ENCODE measurements around the gene SGIP1. TPM values are rescaled to one million over a fixed set of nuclear protein-coding genes. Genes with fewer than 3 reads are reported as not detected.
A peak's percentile ranks its signal among the peaks of the same experiment; 100 is the strongest.

The SGIP1 gene, protein sequence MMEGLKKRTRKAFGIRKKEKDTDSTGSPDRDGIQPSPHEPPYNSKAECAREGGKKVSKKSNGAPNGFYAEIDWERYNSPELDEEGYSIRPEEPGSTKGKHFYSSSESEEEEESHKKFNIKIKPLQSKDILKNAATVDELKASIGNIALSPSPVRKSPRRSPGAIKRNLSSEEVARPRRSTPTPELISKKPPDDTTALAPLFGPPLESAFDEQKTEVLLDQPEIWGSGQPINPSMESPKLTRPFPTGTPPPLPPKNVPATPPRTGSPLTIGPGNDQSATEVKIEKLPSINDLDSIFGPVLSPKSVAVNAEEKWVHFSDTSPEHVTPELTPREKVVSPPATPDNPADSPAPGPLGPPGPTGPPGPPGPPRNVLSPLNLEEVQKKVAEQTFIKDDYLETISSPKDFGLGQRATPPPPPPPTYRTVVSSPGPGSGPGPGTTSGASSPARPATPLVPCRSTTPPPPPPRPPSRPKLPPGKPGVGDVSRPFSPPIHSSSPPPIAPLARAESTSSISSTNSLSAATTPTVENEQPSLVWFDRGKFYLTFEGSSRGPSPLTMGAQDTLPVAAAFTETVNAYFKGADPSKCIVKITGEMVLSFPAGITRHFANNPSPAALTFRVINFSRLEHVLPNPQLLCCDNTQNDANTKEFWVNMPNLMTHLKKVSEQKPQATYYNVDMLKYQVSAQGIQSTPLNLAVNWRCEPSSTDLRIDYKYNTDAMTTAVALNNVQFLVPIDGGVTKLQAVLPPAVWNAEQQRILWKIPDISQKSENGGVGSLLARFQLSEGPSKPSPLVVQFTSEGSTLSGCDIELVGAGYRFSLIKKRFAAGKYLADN
- total RNA-seq = 98.9 and 180 TPM in 2 replicates

DNA sequence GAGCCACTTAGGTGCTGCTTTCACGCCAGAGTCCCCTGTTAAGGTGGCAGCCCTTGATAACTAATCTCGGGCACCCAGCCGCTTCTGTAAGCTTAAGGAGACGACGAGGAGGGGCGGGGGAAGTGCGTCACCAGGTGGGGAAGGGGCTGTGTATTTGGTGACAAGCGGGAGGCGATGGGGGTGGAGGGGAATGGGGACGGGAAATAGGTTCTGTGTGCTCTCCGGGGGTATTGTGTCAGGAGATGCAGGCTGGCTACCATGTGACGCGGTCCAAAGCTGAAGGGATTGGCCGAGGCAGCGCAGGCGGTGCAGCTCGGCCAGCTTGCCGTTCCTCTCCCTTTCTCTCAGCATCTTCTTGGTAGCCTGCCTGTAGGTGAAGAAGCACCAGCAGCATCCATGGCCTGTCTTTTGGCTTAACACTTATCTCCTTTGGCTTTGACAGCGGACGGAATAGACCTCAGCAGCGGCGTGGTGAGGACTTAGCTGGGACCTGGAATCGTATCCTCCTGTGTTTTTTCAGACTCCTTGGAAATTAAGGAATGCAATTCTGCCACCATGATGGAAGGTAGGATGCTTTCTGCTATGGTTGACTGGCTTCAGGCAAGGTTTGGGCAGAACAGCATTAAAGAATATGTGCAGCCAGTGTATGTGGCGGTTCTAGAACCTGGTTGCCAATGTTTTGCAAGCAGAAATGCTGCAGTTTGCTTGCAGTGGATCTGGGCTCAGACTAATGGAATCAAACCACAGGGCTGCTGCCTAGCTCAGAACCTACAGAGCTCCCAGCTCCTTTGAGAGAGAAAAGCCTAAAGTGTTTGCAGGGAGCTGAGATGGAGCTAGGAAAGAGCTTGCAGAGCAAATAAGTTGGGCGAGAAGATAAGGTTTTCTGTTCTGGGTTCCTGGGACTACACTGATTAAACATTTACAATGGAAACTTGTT lies at the start of gene SGIP1:
Gene SGIP1 (plus strand): TSS at position 350 of the 937 bp plus-strand sequence. CDS start 206 bp downstream, at position 556.
- DNase-seq (ENCODE audit: low read depth) = peak; percentile 85
- H3K4me3 ChIP-seq (ENCODE audit: low read depth, low read length) = peak within 1 kb of the TSS; percentile 72
- TF ChIP-seq, protein P1, sequence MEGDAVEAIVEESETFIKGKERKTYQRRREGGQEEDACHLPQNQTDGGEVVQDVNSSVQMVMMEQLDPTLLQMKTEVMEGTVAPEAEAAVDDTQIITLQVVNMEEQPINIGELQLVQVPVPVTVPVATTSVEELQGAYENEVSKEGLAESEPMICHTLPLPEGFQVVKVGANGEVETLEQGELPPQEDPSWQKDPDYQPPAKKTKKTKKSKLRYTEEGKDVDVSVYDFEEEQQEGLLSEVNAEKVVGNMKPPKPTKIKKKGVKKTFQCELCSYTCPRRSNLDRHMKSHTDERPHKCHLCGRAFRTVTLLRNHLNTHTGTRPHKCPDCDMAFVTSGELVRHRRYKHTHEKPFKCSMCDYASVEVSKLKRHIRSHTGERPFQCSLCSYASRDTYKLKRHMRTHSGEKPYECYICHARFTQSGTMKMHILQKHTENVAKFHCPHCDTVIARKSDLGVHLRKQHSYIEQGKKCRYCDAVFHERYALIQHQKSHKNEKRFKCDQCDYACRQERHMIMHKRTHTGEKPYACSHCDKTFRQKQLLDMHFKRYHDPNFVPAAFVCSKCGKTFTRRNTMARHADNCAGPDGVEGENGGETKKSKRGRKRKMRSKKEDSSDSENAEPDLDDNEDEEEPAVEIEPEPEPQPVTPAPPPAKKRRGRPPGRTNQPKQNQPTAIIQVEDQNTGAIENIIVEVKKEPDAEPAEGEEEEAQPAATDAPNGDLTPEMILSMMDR (IDR thresholded peaks at IDR 0.05; ENCODE audit: insufficient read depth, low read depth, low read length) = no peak

DNA sequence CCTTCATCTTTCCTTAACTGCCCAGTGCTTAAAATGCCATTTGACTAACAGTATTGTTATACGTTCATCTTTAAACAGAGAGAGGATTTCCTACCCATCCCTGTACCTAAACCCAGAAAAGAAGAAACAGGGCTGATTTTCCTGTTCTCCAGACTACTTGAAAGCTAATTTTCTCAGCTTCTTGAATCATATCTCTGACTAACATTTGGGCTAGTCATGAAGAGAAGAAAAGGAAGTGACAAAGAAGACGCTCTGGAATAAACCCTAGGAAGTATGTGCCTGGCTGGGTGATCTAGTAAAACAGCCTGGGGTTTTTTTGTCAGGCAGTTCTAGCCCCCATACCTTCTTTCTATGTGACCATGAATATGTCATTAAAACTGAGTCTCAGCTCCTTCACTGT lies 44.8 kb upstream of the SGIP1 start:
- TF ChIP-seq, protein P1 (IDR thresholded peaks at IDR 0.05; ENCODE audit: insufficient read depth, low read depth, low read length) = no peak
- peak; percentile 15 for DNase-seq (ENCODE audit: low read depth)
- no peak overlapping the region for H3K4me3 ChIP-seq (ENCODE audit: low read depth, low read length)

DNA sequence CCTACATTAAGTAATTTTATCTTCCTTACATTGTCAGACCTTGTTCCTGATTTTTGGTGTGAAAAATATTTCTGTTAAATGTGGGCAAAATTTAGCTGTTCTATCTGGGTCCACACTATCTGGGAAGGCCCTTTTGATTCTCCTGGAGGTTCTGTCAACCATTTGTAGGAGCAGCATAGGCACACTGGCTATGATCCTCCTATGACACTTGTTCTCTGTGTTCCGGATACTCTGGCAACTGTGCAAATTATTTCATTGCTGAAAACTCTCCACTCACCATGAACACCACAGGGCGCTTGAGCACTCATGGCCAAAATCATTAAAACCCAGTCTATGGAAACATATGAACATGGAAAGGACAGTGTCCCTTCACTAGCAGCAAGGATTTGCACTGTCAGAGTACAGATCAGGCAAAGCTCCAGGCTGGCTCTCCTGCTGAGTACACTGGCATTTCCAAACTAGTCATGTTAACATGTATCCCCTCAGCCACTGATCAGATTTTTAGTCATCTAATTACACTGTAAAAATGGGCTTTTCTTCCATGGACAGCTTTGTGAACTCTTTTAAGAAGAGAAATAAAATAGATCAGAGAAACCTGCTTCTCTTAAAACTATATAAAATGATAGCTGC lies 43.9 kb upstream of the SGIP1 start:
- DNase-seq (ENCODE audit: low read depth) = no peak
- TF ChIP-seq, protein P1 (IDR thresholded peaks at IDR 0.05; ENCODE audit: insufficient read depth, low read depth, low read length) = no peak
- H3K4me3 ChIP-seq (ENCODE audit: low read depth, low read length) = no peak overlapping the region

DNA sequence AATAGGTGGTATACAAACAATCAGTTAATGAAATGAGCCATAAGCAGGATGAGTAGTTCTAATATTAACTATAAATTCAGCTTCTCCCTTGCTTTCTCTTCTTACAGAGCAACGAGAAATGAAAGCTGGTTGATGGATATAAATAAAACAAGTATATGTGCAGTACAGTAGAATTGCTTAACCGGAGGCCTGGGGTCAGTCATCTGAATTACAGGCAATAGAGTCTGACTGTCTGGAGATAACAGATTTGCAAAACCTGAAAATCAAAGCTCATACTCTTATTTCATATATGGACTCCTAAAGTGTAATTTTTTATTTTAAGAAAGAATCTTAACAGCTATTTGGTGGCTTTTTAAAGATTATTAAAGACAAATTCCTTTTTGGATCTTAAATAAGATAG lies 43.1 kb upstream of the SGIP1 start:
- H3K4me3 ChIP-seq (ENCODE audit: low read depth, low read length) = no peak overlapping the region
- peak; percentile 66 for DNase-seq (ENCODE audit: low read depth)
- TF ChIP-seq, protein P1 (IDR thresholded peaks at IDR 0.05; ENCODE audit: insufficient read depth, low read depth, low read length) = no peak

DNA sequence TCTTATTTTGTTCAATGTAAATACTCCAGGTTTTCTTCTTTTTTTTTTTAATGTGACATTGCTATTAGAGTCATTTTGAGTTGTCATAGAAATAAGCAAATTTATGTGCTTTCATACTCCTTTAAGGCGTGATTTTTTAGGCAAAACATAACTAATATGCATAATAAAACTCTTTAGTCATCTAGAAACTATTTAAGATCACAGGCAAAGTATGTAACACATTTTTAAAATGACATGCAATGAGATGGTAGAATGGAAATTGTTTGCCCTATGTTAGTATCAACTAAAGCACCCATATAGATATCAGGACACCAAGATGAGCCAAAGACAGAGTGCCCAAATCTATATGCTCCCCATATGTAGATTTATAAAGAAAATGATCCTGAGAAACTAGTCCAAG lies 41.5 kb upstream of the SGIP1 start:
- no peak overlapping the region for H3K4me3 ChIP-seq (ENCODE audit: low read depth, low read length)
- DNase-seq (ENCODE audit: low read depth) = no peak
- TF ChIP-seq, protein P1 (IDR thresholded peaks at IDR 0.05; ENCODE audit: insufficient read depth, low read depth, low read length) = no peak

DNA sequence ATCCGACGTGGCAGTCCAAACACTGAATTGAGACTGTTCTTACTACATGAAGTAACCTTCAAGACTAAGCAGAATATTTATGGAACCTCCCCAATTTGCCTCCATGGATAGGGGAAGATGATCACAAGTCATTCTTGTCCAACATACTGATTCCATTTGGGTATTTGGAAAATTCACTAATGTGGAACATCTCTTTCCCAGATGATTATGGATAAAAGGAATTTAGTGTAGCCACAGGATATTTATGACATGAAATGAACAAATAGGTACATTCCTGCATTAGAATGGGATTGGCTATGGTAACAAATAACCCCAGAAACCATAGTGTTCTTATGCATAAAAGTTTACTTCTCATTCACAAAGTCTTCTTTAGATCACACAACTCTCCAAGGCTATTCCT lies 40.2 kb upstream of the SGIP1 start:
- TF ChIP-seq, protein P1 (IDR thresholded peaks at IDR 0.05; ENCODE audit: insufficient read depth, low read depth, low read length) = no peak
- H3K4me3 ChIP-seq (ENCODE audit: low read depth, low read length) = no peak overlapping the region
- no peak for DNase-seq (ENCODE audit: low read depth)
